ENCODE data around the gene MYO18B.

MYO18B gene

DNA sequence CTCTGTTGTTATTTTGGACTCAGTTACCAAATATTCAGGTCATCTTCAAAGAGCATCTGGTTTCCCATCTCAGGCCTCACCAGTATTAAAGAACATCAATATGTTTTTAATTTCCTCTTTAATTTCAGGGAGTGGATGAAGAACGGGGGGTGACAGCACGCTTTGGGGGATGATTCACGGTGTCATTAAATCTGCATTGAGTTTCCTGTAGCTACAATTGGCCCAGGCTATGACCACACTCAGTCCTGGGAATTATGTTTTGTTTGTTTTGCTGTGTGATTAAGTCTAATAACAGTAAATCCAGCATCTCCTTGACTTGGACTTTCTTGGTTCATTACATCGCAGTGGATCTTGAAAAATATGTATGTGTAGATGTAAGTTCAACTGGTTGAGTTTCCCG, 277.6 kb downstream of the MYO18B start:
- no peak for DNase-seq (ENCODE audit: low spot score)
- in situ Hi-C loops (cut with MboI; ENCODE audit: low sequenced_read_pairs, unreplicated experiment): no loop called here
- TF ChIP-seq, protein P1, sequence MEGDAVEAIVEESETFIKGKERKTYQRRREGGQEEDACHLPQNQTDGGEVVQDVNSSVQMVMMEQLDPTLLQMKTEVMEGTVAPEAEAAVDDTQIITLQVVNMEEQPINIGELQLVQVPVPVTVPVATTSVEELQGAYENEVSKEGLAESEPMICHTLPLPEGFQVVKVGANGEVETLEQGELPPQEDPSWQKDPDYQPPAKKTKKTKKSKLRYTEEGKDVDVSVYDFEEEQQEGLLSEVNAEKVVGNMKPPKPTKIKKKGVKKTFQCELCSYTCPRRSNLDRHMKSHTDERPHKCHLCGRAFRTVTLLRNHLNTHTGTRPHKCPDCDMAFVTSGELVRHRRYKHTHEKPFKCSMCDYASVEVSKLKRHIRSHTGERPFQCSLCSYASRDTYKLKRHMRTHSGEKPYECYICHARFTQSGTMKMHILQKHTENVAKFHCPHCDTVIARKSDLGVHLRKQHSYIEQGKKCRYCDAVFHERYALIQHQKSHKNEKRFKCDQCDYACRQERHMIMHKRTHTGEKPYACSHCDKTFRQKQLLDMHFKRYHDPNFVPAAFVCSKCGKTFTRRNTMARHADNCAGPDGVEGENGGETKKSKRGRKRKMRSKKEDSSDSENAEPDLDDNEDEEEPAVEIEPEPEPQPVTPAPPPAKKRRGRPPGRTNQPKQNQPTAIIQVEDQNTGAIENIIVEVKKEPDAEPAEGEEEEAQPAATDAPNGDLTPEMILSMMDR (IDR thresholded peaks at IDR 0.05; ENCODE audit: borderline replicate concordance, control extremely low read depth, extremely low read depth, insufficient read depth, missing control alignments): no peak

DNA sequence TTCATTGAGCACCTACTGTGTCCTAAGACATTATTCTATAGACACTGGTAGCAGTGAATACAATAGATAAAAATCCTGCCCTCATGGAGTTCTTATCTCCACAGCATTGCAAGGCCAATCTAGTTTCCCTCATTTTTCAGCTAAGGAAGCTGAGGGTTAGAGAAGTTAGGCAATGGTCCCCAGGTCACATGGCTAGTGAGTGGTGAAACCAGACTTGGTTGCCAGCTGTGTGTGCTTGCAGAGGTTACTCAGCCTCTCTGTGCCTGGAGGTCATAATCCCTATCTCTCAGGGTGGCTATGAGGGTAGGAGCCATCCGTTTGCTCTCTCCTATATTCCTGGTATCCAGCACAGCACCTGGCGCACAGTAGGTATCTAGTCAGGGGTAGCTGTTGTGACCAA, 279.5 kb downstream of the MYO18B start:
- DNase-seq (ENCODE audit: low spot score): no peak
- in situ Hi-C loops (cut with MboI; ENCODE audit: low sequenced_read_pairs, unreplicated experiment): no loop called here
- TF ChIP-seq, protein P1 (IDR thresholded peaks at IDR 0.05; ENCODE audit: borderline replicate concordance, control extremely low read depth, extremely low read depth, insufficient read depth, missing control alignments): no peak

DNA sequence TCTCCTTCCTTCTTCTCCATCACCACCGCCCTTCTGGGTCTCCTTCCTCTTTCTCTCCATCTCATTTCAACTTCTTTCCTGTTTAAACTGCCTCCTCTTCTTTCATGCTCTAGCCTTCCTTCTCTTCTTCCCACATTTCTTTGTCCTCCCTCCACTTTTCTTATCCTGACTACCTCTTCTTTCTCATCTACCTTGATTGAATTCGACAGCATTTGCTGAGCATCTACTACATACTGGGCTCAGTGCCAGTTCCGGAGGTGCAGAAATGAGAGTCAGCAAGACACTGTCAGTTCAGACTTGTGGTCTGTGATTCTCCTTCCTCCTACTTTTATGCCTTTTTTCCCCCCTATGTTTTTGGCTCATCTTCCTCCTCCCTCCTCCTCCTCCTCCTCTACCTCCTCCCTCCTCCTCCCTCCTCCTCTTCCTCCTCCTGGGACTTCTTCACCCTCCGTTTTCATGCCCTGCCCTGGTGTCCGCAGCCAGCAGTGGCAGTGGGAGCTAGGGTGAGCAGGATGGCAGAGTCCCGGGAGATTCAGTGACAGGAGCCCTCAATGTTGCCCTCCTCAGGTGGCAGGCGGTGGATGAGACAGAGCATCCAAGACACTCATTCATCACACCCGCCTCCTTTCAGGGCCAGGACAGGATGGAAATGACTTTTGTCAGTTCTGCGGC, 281.3 kb downstream of the MYO18B start:
- TF ChIP-seq, protein P1 (IDR thresholded peaks at IDR 0.05; ENCODE audit: borderline replicate concordance, control extremely low read depth, extremely low read depth, insufficient read depth, missing control alignments): no peak
- no peak for DNase-seq (ENCODE audit: low spot score)
- in situ Hi-C loops (cut with MboI; ENCODE audit: low sequenced_read_pairs, unreplicated experiment): no loop called here

DNA sequence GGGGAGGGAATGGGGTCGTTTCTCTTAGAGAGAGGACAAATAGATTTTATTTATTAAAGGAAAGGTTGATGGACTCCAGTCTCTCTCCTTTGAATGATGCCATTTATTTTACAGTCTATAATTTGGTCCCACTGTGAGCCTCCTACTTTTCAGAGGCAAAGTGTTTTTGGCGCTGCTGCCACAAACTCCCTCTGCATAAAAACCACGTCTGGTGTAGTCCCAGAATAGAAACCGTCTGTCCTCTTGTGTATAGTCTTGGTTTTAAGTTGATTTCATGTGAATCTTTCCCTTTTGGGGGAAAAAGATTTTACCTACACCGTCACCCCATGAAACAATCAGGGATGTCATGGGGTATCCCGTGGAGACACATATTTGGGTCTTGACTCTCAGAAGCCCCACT, 283.6 kb downstream of the MYO18B start:
- DNase-seq (ENCODE audit: low spot score): no peak
- in situ Hi-C loops (cut with MboI; ENCODE audit: low sequenced_read_pairs, unreplicated experiment): no loop called here
- TF ChIP-seq, protein P1 (IDR thresholded peaks at IDR 0.05; ENCODE audit: borderline replicate concordance, control extremely low read depth, extremely low read depth, insufficient read depth, missing control alignments): no peak

DNA sequence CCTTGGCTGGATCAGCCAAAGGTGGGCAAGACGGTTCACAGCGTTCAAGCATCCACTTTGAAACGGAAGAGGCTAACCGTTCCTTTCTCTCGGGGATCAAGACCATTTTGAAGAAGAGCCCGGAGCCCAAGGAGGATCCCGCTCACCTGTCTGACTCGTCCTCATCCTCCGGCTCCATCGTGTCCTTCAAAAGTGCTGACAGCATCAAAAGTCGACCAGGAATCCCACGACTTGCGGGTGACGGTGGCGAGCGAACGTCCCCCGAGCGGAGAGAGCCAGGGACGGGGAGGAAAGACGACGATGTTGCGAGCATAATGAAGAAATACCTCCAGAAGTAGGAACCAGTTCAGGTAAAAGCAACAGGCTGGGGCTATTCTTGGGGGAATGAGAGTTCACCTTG, 285.4 kb downstream of the MYO18B start:
- DNase-seq (ENCODE audit: low spot score): no peak
- TF ChIP-seq, protein P1 (IDR thresholded peaks at IDR 0.05; ENCODE audit: borderline replicate concordance, control extremely low read depth, extremely low read depth, insufficient read depth, missing control alignments): no peak
- in situ Hi-C loops (cut with MboI; ENCODE audit: low sequenced_read_pairs, unreplicated experiment): no loop called here

DNA sequence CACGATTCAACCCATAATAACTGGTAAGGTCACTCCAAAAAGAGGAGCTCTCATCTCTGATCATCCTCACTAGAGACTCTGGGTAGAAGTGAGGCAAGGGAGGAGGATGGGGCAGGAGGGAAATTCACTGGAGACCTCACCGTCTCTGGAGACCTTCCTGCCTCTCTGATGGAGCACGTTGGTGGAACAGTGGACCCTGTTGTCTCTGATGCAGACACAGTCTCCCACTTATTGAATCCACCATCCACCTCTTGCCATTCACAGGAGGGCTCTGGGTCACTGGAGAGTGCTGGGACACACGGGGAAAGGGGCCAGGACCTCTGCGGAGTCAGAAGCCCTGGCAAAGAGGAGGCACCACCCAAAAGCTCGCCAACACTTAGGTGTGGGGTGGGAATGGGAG, 289.7 kb downstream of the MYO18B start:
- TF ChIP-seq, protein P1 (IDR thresholded peaks at IDR 0.05; ENCODE audit: borderline replicate concordance, control extremely low read depth, extremely low read depth, insufficient read depth, missing control alignments): no peak
- in situ Hi-C loops (cut with MboI; ENCODE audit: low sequenced_read_pairs, unreplicated experiment): no loop called here
- DNase-seq (ENCODE audit: low spot score): no peak

Data from GM13976 (cell line).